NCI-H1092 treated with DMSO at 0.1 percent for 48 hours (cell line): ENCODE results near the gene SHH.
"Not testable (repeated sequence)": the region's sequence is repeated elsewhere in the genome, so short reads cannot be mapped to it uniquely, and the experiment has no call there.

ENCODE experiments used
- DNase-seq: peaks from one replicate; lab custom pipeline; 2025; lab: John Stamatoyannopoulos, UW

SHH gene

GRCh38 chr7:155819186-155819585, 6.9 kb upstream of the SHH start:
- no peak for DNase-seq

DNA sequence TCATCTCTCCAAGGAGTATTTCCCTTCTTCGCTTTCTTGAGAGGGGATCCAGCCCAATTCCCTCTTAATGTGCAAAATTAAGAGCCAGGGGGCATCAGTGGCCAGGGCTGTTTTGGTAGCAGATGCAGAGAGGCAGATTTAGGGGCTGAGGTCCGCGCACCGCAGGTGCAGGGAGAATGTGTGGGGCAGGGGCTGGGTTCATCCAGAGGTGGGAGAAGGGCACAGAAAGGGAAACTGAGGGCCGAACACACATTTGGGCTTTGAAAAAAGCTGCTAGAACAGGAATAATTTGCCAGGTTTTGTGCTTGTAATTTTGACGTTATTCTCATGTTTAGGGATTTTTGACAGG, 6.5 kb upstream of the SHH start:
- no peak for DNase-seq

- DNase-seq = no peak
Observed at GRCh38 chr7:155818154-155818819, 6.0 kb upstream of the SHH start.

- DNase-seq = not testable (repeated sequence)
Observed at GRCh38 chr7:155817515-155817914, 5.3 kb upstream of the SHH start.

DNA sequence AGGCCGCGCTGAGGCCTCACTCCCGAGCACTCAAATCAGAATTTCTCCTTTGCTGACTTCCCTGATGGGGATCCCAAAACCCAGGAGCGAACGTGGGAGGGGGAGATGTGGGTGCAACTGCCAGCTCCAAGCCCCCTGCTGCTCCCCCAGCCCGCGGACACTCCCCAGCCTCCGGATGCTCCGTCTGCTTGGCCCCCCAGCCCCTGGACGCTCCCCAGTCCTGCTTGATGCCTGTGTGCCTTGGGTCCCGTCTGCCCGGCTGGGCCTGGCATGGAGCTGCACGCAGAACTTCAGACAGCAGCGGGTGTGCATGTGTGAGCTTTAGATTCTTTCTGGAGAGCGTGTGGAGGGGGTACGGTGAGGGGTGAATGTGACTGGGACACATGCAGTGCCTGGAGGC, 4.7 kb upstream of the SHH start:
- DNase-seq = no peak

DNA sequence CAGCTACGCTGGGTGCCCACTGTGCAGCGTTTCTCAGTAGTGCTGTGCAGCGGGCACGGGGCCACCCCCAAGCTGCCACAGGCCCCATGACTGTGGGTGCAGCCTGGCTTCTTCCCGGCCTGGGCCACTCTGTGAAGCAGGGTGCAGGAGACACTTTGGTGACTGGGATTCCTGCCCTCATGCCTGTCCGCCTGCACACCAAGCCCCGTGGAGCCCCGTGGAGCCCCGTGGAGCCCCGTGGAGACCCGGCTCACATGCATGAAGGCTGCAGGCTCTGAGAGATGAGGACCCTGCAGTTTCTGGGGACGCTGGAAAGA, 3.9 kb upstream of the SHH start:
- no peak for DNase-seq

GRCh38 chr7:155815332-155816191, 3.3 kb upstream of the SHH start:
- DNase-seq = no peak

DNA sequence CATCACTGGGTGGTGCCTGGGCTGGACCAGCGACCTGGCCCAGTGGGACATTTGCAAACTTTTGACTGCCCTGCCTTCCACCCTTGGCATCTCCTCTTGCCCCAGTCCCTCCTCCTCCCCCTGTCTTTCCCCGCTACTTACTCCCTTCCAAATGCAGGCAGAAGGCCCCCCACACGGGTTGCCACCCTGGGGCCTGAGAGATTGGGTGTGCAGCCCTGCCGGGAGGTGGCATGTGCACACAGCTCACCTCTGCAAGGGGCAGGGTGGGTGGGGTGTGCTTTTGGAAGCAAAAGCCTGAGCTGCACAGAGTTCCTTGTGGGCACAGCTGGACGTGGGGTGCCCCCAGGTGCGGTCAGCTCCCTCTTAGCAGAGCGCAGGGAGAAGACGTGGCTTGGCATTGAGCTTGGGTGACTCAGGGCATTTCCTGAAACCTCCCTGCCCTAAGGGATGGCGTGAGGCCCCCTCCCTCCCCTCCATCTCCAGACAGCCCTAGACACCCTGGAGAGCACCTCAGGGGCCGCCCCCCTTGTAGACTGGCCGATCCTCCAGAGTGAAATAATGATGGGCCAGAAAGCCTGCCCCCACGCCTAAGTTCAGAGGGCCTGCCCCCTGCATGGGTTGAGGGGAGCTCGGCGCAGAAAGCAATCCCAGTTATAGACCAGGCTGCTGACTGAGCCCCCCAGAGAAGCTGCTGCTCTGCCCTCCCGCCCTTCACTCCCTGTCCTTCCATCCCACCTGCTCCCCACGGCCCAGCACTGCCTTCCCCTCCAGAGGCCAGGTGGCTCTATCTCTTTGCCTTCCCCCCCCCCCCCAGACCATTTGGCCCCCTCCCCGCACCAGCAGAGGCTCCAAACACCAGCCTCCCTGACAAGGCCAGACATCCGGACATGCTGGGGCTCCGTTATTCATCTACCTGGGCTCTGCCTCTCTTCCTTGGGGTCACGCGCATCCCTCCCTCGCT, 2.3 kb upstream of the SHH start:
- no peak for DNase-seq

DNA sequence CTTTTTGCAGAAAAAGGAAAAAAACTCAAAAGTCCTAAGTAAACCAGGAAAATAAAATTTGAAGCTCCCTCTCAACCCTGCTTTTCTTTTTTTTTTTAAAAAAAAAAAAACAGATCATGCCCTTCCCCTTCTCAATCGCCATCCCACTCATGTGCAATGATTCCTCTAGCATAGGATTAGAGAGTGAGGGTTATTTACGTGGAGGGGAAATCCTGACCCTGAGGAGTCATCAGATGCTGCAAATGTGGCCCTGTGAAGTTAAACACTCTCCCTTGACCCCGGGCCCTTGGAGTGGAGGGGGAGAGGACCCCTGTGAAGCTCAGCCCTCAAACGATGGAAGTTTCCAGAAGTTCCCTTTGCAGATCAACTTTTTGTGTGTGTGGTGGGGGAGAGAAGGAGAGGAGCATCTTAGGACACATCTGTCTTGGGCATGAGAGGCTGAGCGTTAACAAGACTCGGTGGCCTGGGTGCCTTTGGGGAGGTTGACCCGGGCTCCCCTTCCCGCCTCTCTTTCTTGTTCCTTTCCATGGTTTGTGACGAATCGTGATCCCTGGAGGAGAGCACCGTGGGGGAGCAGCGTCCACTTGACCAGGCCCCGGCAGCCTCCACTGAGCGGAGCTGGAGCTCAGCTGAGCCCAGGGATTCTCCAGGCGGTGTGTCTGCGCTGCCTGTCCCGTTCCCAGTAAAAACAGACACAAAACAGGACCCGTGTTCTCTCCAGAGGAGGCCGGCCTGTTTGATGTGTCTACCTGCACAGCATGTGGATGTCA, 1.5 kb upstream of the SHH start:
- no peak for DNase-seq

DNA sequence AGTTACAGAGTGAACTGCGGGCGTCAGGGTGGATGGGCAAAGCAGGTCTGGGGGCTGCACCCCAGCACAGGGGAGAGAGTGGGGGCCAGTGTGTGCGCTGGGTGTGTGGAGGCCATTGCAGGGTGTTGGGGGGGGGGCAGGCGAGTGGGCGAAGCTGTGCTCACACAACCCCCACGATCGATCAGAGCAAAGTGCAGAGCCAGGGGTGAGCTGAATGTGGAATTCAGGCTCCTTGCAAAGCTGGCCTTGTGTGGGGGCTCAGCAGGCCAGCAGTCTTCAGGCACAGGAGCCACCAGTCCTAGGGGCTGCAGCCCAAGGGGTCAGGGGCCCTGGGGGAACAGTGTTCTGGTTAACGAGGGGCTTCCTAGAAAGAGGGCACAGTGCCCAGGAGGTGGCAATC, 862 bp upstream of the SHH start:
- no peak for DNase-seq

DNA sequence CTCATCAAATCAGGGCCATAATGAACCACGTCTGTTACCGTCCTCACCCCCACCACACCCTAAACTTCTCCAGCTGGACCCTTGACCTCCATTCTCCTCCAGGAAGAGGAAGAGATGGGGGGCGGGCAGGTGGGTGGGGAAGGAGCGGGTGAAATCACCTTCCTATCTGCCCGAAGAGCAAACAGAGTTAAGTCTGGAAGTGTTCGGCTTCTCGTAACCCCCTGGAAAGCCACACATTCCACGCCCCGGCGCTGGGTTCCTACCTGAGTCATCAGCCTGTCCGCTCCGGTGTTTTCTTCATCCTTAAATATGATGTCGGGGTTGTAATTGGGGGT, 736 bp downstream of the SHH start:
- no peak for DNase-seq

GRCh38 chr7:155810770-155811559, 1.3 kb downstream of the SHH start:
- no peak for DNase-seq

DNA sequence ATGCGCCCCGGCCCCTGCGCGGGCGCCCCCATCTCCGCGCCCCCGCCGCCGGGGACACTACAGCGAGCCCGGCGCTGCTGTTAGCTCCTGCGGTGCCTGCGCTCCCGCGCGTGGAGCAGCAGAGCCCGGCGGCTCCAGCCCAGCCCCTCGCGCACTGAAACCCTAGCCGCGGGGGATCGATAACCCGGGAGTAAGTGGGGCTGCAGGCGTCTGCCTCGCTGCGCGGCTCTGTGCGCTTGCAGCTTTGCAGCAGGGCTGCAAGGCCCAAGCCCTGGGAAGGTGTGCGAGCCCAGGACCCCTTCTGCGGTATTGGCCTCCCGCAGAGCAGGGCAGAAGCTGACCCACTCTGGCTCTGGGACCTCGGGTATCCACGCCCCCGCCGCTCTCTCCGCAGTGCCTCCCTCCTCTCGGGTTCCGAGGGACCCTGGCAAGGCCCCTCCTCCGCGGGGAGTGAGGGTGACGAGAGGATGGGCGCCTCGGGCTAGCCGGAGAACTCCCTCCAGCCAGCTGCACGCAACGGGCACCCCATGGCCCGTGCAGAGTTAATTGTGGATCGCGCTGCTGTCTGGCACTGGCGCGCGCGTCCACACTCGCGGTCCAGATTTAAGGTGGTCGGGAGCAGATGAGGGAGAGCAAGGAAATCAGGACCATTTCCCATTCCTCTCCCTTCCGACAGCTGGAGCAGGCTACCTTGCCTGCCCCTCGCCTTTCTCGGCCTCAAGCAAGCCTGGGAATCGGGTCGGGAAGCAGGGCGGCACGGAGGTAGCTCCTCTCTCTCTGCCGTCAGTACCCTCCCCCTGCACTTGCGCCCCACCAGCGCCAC, 2.1 kb downstream of the SHH start:
- no peak for DNase-seq

- no peak for DNase-seq
Observed at GRCh38 chr7:155809332-155809946, 2.8 kb downstream of the SHH start.

DNA sequence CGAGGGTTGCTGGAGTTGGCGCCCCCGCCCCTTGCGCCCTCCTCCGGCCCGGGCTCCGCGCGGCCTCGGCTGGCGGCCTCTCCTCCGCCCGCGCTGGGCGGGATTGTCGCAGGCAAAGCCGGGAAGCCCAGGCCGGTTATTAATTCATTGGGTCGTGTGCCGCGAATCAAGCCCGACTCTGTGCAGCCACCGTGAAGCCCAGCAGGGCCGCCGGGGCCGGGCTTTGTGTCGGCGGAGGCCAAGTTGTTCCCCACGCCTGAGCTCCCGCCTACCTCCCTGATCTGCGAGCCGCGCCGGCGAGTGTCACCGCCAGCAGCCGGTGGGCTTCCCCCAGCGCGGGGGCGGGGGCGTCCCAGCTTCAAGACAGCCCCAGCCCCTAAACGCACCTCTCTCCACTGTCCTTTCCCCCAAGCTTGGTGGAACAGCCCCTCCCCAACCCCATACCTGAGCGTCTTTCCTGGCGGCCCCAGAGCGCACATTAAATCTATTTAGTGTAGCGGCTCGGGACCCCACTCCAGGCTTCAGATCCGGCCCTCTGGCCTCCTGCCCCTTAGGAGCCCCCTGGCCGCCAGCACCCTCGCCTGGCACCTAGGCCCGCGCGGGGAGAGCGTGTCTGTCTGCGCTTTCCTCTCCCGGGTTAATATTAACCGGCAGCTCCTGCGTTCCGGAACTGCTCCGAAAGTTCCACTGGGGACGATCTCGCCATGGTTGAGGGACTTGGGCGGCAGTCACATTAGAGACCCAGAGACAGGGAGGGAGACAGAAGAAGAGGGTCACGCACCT, 3.5 kb downstream of the SHH start:
- DNase-seq = peak; percentile 14

DNA sequence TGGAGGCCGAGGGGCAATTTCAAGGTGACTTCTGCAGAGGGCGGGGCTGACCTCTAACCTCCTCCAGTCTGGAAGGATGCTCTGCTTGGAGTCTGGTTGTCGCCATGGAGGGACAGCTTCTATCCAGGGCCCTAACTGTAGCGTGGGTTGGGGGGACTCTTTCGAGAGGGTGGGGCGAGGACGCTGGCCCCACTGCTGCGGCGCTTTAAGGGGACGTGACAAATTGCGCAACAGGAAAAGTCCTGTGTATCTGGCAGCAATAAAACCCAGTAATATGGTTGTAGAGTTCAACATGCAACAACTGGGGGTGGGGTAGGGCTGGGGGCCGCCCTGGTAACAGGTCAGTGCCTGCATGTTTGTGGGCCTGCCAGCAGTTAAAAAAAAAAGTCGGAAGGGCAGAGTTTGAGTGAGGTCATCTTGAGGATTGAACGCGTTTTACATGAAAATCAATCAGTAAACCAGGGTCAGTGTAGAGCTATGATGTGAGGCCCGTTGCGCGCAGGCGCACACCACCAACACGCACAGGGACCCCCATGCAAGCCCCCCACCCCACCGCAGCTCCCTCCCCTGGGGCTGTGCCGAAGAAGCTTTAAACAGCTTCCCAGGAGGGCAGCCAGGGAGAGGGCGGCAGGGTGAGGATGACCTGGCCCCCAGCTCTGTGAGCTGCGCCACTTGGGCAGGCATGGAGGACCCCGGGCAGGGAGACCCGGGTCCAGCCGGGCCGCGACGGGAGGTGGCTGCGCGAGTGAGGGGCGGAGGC, 4.3 kb downstream of the SHH start:
- DNase-seq = no peak

DNA sequence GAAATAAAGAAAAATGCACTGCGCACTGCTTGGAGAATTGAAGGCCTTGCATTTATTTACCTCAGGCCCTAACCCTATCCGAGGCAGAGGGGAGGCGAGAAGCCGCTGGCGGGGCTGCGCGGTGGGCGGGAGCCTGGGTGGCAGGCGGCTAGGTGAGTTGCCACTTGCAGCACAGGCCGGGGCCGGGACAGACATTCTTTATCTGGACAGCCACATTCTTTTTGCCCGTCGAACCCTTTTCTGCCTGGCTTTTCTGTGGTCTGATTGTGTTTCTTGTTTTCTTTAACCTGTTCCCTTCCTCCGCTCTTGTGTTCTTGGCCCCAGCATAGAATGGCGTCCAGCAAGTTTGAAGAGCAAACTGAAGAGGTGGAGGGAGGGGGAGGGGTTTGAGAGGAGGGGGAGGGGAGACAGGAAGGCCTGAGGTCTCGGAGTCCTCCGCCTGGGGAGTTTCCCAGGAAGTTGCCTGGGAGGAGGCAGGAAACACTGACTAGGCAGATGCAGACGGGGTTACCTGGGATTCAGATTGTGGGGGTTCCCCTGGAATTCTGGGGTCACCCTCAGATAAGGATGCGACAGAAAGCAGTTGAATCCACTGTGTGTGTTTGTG, 5.1 kb downstream of the SHH start:
- no peak for DNase-seq
